ENCODE measurements around the gene FBLN7.

The FBLN7 gene

DNA sequence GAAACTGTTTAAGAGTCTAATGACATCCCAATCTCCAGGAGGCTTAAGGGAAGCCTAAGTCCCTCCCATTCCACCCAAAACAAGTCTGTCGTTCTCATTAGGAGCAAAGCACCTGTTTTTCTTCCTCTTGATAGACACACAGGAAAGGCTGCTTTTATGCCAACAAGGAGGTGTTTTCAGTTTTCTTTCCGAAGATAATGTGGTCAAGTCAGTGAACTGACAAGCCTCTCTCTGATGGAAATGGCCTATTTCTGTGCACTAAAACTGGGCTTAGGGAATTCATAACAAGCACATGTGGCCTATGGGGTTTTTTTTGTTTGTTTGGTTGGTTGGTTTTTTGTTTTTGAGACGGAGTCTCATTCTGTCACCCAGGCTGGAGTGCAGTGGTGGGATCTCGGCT is 36.2 kb downstream of the FBLN7 start:
- Histone ChIP-seq H3K36me3 (ENCODE audit: control insufficient read depth in 2 of 2, insufficient read depth in 1 of 2, low read length in 2 of 2) (no peaks in the 10 kb centered on the region), H3K9me3 (ENCODE audit: control insufficient read depth, insufficient read depth, low read depth, low read length) (no peaks in the 10 kb centered on the region), H3K4me1 (ENCODE audit: control insufficient read depth, insufficient read depth, low read length) (no peaks in the 10 kb centered on the region), H3K27ac (ENCODE audit: extremely low read depth, low read depth, low read length) (no peak overlapping the region), H3K4me3 (ENCODE audit: low read depth, low read length) (no peak overlapping the region)
- ChIA-PET POLR2A (no interaction called here), CTCF (interaction anchor here (0.6 to 0.7 kb wide), 2 partner anchors 29 to 32 kb away, joined by 3 to 5 read pairs; no protein-coding TSS in a partner anchor)
- no peak for TF ChIP-seq ZBTB49 (tag by site-specific recombination; IDR thresholded peaks at IDR 0.05; ENCODE audit: low read depth)
- no peak for TF ChIP-seq ZNF18 (tag by site-specific recombination; IDR thresholded peaks at IDR 0.05)
- TF ChIP-seq ZNF518A (tag by site-specific recombination; conservative IDR thresholded peaks at IDR 0.05; ENCODE audit: low read depth), result no peak
- TF ChIP-seq ZBTB20 (tag by site-specific recombination; IDR thresholded peaks at IDR 0.05), result no peak
- TF ChIP-seq KLF16 (tag by site-specific recombination; IDR thresholded peaks at IDR 0.05), result no peak
- TF ChIP-seq ZNF23 (tag by site-specific recombination; IDR thresholded peaks at IDR 0.05; ENCODE audit: borderline replicate concordance), result no peak
- TF ChIP-seq KLF1 (tag by site-specific recombination; IDR thresholded peaks at IDR 0.05), result no peak
- no peak for TF ChIP-seq REST (tag by site-specific recombination; IDR thresholded peaks at IDR 0.05)
- no peak for TF ChIP-seq ZNF394 (tag by site-specific recombination; IDR thresholded peaks at IDR 0.05; ENCODE audit: borderline replicate concordance)
- no peak for TF ChIP-seq ZBTB7A (tag by site-specific recombination; IDR thresholded peaks at IDR 0.05; ENCODE audit: low read depth)
- no peak for TF ChIP-seq ZNF324 (tag by site-specific recombination; IDR thresholded peaks at IDR 0.05)
- TF ChIP-seq ZNF596 (tag by site-specific recombination; IDR thresholded peaks at IDR 0.05), result no peak
- TF ChIP-seq ZNF274 (IDR thresholded peaks at IDR 0.05; ENCODE audit: low read length), result no peak
- TF ChIP-seq ZNF274 (tag by site-specific recombination; IDR thresholded peaks at IDR 0.05; ENCODE audit: borderline replicate concordance), result no peak
- TF ChIP-seq ZNF768 (tag by site-specific recombination; IDR thresholded peaks at IDR 0.05), result no peak
- TF ChIP-seq GLIS1 (tag by site-specific recombination; IDR thresholded peaks at IDR 0.05), result no peak
- TF ChIP-seq ZFP3 (tag by site-specific recombination; IDR thresholded peaks at IDR 0.05; ENCODE audit: low read depth), result no peak
- TF ChIP-seq ZNF561 (tag by site-specific recombination; IDR thresholded peaks at IDR 0.05; ENCODE audit: borderline replicate concordance), result no peak
- TF ChIP-seq ZNF148 (tag by site-specific recombination; IDR thresholded peaks at IDR 0.05; ENCODE audit: borderline replicate concordance), result no peak
- no peak for TF ChIP-seq ZNF221 (tag by site-specific recombination; IDR thresholded peaks at IDR 0.05; ENCODE audit: borderline replicate concordance)

Data from HEK293 (cell line).